GM12801 (cell line): ENCODE measurements around the gene SH3TC2.

Experiments used
- TF ChIP-seq, protein P1 (sequence below): IDR thresholded peaks from one replicate; pipeline ENCODE4 v1.5.1; 2011; ENCODE audit warnings: control low read depth; ENCODE audit not compliant: insufficient read length; ENCODE audit errors: extremely low read depth

SH3TC2 gene

DNA sequence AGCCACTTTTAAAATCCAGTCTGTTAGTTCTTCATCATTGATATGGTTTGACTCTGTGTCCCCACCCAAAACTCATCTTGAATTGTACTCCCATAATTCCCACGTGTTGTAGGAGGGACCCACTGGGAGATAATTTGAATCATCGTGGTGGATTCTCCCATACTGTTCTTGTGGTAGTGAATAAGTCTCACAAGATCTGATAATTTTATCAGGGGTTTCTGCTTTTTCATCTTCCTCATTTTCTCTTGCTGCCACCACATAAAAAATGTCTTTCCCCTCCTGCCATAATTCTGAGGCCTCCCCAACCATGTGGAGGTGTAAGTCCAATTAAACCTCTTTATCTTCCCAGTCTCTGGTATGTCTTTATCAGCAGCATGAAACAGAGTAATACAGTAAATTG lies 26.9 kb upstream of the SH3TC2 start:
- TF ChIP-seq, protein P1, sequence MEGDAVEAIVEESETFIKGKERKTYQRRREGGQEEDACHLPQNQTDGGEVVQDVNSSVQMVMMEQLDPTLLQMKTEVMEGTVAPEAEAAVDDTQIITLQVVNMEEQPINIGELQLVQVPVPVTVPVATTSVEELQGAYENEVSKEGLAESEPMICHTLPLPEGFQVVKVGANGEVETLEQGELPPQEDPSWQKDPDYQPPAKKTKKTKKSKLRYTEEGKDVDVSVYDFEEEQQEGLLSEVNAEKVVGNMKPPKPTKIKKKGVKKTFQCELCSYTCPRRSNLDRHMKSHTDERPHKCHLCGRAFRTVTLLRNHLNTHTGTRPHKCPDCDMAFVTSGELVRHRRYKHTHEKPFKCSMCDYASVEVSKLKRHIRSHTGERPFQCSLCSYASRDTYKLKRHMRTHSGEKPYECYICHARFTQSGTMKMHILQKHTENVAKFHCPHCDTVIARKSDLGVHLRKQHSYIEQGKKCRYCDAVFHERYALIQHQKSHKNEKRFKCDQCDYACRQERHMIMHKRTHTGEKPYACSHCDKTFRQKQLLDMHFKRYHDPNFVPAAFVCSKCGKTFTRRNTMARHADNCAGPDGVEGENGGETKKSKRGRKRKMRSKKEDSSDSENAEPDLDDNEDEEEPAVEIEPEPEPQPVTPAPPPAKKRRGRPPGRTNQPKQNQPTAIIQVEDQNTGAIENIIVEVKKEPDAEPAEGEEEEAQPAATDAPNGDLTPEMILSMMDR: no peak

DNA sequence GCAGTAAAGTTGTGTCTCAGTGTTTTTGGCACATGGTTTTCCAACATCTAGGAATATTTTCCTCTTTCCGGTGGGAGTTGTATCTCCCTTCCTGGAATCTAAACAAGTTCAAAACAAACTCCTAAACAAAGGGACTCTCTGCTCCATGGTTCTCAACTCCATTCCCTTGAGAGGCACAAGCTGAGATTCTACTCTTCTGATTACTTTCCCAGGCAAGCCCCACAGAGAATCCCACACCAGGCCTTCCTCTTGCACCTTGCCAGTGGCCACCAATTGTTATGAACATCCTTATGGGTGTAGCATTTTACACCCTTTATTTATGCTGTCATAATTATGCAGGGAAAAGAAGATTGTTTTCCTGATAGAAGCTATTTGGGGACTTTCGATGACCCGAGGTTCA lies 25.8 kb upstream of the SH3TC2 start:
- TF ChIP-seq, protein P1: no peak

DNA sequence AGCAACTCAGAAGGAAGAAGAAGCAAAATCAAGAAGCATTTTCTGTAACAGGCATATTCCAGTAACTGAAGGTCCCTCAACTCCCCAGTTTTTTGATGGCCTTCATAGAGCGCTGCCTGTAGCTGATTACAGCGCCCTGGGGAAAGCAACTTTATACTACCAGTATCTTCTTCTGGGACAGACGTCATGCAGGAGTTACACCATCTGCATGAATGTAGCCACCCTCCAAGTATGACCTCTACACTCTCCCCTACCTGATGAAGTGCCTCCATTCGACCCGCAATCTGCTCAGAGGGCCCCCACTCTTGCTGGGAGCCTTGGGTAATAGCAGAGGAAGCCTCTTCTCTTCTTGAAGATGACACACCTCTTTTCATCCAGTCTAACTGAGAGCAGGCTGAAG lies 21.0 kb upstream of the SH3TC2 start:
- TF ChIP-seq, protein P1: no peak

DNA sequence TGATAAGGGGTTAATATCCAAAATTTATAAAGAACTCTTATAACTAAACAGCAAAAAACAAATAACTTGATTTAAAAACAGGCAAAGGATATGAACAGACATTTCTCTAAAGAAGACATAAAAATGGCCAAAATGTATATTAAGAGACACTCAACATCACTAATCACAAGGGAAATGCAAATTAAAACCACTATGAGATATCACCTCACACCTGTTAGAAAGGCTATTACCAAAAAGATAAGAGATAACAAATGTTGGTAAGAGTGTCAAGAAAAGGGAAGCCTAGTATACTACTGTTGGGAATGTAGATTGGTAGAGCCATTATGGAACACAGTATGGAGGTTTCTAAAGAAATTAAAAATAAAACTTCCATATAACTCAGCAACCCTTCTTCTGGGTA lies 19.4 kb upstream of the SH3TC2 start:
- TF ChIP-seq, protein P1: no peak

DNA sequence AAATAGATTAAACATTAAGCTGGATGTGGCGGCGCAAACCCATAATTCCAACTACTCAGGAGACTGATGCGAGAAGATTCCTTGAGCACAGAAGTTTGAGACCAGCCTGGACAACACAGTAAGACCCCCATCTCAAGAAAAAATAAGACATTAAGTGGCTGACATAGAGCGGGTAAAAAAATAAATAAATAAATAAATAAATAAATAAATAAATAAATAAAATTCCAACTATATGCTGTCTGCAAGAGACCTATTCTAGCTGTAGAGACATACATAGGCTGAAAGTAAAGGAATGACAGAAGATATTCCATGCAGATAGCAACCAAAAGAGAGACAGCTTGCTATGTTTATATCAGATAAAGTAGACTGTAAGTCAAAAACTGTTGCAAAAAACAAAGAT lies 17.4 kb upstream of the SH3TC2 start:
- TF ChIP-seq, protein P1: no peak

DNA sequence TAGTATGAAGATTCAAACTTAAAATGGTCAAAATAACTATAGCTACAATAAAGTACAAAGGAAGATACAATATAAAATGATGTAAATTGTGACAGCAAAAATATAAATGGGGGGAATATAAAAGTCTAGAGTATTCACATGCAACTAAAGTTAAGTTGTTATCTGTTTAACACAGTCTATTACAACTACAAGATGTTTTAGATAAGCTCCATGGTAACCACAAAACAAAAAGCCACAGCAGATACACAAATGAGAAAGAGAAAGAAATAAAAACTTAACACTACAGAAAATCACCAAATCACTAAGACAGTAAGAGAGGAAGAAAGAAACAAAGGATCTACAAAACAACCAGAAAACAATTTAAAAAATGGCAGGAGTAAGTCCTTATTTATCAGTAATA lies 17.0 kb upstream of the SH3TC2 start:
- TF ChIP-seq, protein P1: no peak

DNA sequence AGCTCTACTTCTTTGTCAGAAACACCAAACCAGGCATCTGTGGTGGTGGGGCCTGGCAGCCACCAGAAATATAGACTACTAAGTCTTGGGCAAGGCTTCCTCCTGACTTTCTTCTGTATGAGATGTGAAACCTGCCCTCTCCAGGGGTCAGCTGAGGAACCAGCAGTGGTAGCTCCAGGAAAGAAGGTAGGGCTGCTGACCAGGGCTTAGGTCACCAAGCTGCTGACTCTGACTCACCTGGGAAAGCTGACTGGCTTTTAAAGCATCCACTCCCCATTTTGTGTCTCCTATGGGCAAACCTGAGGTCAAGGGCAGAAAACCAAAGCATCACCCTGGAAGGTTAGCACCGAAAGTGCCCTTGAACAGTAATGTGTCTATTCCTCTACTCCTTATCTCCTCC lies 10.4 kb upstream of the SH3TC2 start:
- TF ChIP-seq, protein P1: no peak

DNA sequence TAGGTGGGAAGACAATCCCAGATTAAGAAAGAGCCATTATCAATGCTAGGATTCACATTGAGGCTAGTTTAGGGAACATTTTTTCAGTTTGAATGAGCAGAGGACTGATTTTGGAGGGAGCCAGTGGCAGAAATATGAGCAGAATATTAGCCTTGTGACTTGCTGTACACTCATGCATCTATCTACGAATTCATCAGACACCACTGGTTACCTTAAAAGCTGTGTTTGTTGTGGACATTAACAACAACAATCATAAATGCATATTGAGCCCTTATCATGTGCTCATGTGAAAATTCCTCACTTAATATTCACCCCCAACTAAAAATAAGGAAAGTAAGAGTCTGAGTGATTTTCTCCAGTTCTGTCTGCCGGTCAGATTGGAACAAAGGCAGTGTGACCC lies 9.9 kb upstream of the SH3TC2 start:
- TF ChIP-seq, protein P1: no peak
